Lower leg skin (tissue), 3 donors: Measurements from ENCODE around the gene AUTS2.

Experiments used
- CTCF ChIP-seq, 3 donors: fragments of 450-650 bp; IDR thresholded peaks; one replicate each; pipeline ENCODE4 v1.5.1; 2016; ENCODE audit warnings: antibody characterized with exemption in 3 of 3, mild to moderate bottlenecking in 3 of 3, moderate library complexity in 2 of 3
- POLR2A ChIP-seq, 2 donors: fragments of 450-650 bp; IDR thresholded peaks; one replicate each; pipeline ENCODE4 v1.6.1; 2016 to 2017; ENCODE audit warnings: antibody characterized with exemption in 2 of 2, mild to moderate bottlenecking in 1 of 2, moderate library complexity in 1 of 2

GRCh38 chr7:70799841-70800405, 1201.6 kb downstream of the AUTS2 start:
- TF ChIP-seq CTCF (IDR thresholded peaks at IDR 0.05) (no peak), POLR2A (IDR thresholded peaks at IDR 0.05) (no peak)
